Choroid plexus epithelial cell (primary cell): Measurements from ENCODE around the gene NPLOC4.

Experiments used
- DNase-seq: peaks from one replicate; pipeline ENCODE4 v3.0.0-alpha.2; 2010; ENCODE audit warnings: low read depth
- H3K4me3 ChIP-seq: 2 replicates; pipeline ENCODE4 v1.5.1; 2011; ENCODE audit warnings: low read depth, mild to moderate bottlenecking, control low read depth, low read length, moderate library complexity
- TF ChIP-seq, protein P1 (sequence below): conservative IDR thresholded peaks from 2 replicates; pipeline ENCODE4 v1.5.1; 2011; ENCODE audit warnings: low read depth, mild to moderate bottlenecking, control low read depth, inconsistent platforms, low read length, moderate library complexity

Gene NPLOC4

DNA sequence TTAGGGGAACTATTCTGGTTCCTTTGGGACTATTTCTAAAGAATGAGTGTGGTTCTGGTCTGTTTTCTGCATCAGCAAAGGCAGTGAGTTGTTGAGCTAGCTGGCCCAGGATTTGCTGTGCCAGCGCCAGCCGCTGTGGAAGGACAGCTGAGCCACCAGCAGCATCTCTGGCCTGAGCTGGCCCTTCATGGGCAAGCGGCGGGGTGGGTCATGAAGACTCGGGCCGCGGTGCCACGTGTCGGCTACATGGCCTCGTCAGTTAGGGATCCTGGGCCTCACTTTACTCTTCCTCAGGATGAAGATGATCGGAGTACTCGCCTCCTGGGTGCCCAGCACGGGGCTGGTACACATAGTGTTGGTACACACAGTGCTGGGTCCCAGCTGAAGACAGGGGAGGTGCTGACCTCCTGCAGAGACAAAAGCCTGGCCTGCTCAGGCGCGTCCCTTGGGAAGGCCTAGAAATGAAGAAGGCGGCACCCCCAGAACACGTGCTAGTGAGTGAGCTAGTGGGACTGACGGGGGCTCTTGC, 66.9 kb downstream of the NPLOC4 start:
- TF ChIP-seq, protein P1, sequence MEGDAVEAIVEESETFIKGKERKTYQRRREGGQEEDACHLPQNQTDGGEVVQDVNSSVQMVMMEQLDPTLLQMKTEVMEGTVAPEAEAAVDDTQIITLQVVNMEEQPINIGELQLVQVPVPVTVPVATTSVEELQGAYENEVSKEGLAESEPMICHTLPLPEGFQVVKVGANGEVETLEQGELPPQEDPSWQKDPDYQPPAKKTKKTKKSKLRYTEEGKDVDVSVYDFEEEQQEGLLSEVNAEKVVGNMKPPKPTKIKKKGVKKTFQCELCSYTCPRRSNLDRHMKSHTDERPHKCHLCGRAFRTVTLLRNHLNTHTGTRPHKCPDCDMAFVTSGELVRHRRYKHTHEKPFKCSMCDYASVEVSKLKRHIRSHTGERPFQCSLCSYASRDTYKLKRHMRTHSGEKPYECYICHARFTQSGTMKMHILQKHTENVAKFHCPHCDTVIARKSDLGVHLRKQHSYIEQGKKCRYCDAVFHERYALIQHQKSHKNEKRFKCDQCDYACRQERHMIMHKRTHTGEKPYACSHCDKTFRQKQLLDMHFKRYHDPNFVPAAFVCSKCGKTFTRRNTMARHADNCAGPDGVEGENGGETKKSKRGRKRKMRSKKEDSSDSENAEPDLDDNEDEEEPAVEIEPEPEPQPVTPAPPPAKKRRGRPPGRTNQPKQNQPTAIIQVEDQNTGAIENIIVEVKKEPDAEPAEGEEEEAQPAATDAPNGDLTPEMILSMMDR: no peak
- no peak overlapping the region for H3K4me3 ChIP-seq
- no peak for DNase-seq

DNA sequence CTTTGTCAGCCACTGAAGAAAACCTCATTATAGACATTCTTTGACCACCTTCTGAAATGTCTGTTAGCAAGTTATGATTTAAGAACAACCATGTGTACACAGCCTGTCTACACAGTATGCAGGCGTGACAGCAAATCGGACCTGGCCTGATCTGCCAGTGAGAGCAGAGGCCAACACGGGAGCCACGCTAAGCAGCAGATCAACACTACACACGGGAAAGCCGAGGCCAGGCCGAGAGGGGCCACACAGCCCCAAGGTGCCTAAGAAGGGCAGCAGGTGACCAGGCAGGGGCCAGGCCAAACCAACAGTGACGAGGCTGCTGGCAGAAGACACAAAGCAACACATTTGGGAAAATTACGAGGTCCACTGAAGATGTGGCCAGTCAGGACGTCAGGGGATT, 68.5 kb downstream of the NPLOC4 start:
- no peak for DNase-seq
- TF ChIP-seq, protein P1: no peak
- H3K4me3 ChIP-seq: no peak overlapping the region

DNA sequence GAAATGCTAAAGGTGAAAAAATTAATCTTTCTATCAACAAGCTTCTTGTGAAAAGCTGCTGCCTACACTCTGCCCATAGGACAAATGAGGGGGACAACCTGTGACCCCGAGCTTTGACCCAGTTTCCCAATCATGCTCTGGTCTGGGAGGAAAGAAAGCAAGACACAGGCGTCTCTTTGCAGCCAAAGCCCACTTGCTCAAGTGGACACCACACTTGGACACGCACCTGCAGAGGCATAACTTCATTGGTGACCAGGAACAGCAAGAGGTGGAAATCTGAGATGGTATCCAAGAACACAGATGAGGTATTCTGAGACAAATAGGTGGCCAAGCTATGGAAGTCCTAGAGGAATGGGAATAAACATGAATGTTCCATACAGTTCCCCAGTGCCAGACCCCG, 69.7 kb downstream of the NPLOC4 start:
- no peak overlapping the region for H3K4me3 ChIP-seq
- TF ChIP-seq, protein P1: no peak
- DNase-seq: no peak

DNA sequence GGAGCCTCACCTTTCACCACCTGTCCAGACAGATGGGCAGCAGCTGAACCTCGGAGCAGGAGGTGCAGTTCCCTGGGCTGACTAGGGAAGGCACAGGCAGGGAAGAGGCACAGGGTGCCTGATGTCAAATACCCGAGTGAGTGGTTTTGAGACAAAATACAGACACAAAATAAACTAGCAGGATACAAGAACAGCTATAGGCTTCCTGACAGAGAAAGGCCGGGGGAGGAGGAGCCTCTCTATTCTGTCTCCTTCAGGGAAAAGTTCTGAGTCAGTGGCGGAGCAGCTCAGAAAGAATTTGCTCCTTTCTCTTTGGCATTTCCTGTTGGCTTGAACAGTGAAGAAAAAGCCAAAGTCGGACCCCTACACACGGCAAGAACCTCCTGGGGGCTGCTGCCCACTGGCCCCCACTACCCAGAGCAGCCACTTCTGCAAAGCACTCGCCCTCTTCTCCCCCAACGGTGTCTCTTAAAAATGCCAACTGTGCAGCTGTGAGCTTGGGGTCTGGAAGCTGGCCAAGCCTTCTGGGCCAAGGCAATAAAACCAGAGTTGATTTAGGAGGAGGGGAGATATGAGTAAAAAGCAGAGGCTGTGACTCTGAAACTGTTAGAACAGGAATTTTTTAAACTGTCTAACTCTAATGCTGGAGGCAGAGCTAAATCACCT, 70.3 kb downstream of the NPLOC4 start:
- TF ChIP-seq, protein P1: no peak
- peak overlapping the region; percentile 24 for H3K4me3 ChIP-seq
- DNase-seq: peak; percentile 97

DNA sequence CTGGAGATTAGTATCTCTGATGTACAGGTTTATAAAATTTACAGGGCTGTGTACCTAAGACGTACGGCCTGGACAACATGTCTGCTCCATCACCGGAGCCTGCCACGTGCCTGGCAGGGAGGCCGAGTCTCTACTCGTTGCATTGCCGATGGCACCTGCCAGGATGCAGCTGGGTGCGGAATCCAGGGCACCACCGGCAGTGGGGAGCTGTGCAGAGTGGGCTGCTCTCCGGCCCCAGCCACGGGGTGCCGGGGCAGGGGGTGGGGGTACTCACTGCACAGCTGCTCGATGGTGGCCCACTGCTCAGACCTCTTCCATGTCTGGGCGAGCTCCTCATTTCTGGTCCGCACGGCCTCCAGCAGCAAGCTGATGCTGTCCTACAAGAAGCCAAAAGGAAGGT, 71.7 kb downstream of the NPLOC4 start:
- TF ChIP-seq, protein P1: no peak
- H3K4me3 ChIP-seq: no peak overlapping the region
- no peak for DNase-seq

DNA sequence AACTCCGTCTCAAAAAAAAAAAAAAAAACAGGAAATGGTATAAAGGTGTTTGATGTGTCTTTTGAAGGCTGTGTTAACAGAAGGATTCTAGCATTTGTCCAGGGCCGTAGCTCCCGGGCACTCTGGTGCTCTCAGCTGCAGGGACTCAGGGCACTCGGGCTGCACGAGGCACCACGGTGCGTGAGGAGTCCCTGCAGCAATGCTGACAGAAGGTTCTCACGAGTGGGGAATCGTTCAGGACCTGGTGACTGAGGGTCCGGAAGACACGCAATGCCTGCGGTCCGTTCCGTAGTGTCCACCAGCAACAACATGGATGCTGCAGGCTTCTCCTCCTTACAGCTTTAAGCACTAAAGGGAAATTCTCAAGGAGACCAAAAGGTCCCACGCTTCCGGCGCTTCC, 72.1 kb downstream of the NPLOC4 start:
- TF ChIP-seq, protein P1: no peak
- no peak overlapping the region for H3K4me3 ChIP-seq
- no peak for DNase-seq

DNA sequence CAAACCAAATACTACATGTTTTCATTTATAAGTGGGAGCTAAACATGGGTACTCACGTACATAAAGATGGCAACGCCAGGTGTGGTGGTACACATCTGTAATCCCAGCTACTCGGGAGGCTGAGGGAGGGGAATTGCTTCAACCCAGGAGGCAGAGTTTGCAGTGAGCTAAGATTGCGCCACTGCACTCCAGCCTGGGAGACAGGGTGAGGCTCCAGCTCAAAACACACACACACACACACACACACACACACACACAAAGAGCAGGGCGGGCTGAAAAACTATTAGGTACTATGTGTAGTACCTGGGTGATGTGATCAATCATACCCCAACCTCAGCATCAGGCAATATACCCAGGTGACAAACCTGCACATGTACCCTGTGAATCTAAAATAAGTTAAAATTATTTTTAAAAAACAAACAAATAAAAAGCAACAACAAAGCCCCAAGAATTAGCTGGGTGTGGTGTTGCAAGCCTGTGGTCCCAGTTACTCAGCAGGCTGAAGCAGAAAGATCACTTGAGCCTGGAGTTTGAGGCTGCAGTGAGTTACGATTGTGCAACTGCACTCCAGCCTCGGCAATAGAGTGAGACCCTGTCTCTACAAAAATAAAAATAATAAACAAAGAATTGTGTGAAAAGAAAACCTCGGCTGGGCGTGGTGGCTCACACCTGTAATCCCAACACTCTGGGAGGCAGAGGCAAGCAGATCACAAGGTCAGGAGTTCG, 72.9 kb downstream of the NPLOC4 start:
- H3K4me3 ChIP-seq: no peak overlapping the region
- DNase-seq: peak; percentile 95
- TF ChIP-seq, protein P1: no peak
